GM21717 (cell line): Measurements from ENCODE around the gene MBOAT1.
"Not testable (repeated sequence)": the region's sequence is repeated elsewhere in the genome, so short reads cannot be mapped to it uniquely, and the experiment has no call there.

Experiments
- ATAC-seq: cut with Tn5 transposase; IDR thresholded peaks from one replicate; pipeline ENCODE4 v1.9.1; 2021; ENCODE audit warnings: mild to moderate bottlenecking, moderate library complexity; ENCODE audit not compliant: unreplicated experiment

MBOAT1 gene

DNA sequence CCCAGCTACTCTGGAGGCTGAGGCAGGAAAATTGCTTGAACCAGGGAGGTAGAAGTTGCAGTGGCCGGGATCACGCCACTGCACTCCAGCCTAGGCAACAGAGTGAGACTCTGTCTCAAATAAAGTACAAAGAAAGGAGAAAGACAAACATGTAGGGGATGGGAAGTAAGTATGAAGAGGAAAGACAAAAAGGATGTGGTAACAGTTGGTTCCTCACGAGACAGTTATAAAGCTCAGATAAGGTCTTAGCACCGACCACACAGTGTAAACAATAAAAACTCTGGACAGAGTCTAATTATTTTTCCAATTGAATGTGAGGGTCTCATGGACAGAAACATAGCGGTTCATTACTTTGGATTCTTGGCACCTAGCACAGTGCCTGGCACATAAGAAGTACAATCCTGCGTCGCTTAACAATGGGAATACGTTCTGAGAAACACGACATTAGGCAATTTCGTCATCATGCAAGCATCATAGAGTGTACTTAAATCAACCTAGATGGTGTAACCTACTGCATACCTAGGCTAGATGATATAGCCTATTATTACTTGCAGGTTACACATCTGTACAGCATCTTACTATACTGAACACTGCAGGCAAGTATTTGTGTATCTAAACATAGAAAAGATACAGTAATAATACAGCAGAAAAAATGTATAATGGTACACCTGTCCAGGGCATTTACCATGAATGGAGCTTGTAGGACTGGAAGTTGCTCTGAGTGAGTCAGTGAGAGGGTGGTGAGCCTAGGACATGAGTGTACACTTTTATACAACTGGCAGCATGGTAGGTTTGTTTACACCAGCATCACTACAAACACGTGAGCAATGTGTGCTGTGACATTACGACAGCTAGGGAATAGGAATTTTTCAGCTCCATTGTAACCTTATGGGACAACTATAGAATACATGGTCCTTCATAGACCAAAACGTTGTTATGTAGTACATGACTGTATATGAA lies 38.2 kb downstream of the MBOAT1 start:
- ATAC-seq: peak; percentile 57

DNA sequence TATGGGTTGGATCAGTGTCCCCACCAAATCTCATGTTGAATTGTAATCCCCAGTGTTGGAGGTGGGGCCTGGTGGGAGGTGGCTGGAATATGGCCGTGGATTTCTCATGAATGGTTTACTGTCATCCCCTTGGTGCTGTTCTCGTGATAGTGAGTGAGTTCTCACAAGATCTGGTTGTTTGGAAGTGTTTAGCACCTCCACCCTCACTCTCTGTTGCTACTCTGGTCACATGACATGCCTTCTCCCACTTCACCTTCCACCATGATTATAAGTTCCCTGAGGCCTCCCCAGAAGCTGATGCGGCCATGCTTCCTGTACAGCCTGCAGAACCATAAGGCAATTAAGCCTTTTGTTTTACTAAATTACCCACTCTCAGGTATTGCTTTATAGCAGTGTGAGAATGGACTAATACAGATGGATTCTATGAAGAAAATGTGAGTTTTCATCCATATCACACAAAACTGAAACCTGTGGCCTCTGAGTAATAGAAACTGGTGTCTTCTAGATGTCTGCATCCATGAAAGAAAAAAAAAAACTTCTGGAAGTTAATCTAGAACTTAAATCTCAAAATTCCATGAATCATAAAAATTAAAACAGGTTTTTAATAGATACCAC lies 39.3 kb downstream of the MBOAT1 start:
- no peak for ATAC-seq

DNA sequence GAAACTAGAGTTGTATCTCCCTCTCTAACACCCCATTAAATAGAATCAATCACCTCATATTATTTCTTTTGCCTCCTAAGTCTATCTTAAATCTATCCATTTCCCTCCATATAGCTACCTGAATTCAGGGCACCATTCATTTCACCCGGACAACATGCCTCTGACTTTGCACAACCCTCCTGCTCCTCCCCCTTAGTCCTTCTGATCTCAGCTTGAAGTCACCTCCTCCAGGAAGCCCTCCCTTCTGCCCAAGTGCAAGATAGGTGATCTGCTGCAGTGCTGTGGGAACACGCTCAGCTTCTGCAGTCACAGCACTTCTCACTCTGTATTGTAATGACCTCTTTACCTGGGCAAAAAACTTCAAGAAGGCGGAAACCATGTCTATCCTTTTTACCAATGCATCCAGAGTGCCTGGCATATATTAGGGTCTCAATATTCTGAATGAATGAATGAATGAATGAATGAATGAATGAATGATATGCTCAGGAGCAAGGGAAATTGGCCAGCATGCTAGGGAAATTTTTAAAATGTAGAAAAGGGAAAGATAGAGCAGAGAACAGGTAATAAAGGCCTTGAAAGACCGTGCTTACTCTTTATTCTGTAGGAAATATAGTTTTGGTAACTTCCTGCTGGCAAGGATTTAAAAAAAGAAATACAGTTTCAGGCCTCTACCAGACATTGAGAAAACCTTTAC lies 41.7 kb downstream of the MBOAT1 start:
- ATAC-seq: no peak

DNA sequence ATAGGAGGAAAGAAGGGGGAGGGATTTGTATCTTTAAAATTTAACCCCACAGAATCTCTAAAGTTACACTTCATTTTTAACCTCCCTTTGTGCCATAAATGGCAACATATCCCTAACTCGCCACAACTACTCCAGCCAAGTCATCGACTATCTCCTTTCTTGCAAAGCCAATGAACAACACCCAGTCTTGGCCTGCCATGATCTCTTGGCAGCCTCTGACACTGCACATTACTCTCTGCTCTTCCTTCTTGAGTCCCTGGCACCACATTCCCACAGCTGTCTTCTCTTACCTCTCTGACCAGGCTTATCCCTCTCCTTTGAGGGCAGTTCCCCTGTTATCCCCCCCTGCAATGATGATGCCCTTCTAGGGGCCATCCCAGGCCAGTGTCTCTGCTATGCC lies 42.5 kb downstream of the MBOAT1 start:
- ATAC-seq: no peak

DNA sequence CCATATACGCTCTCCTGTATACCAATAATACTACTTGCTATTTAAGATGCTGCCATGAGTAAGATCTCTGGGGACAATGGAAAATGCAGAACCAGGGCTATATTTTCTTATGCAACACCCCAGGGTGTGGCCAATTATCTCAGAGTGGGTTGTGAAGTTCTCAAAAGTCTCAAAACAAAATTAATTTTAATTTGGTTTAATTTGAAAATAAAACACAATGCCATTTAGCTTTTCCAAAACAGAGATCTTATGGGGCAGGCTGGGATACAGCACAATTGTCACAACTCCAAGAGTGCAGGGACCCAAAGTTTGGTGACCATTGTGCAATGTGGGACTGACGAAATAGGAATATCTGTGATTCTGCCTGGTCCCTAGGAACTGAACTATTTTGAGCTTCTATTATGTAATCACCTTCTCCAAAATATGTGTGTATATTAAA lies 43.1 kb downstream of the MBOAT1 start:
- ATAC-seq: no peak

DNA sequence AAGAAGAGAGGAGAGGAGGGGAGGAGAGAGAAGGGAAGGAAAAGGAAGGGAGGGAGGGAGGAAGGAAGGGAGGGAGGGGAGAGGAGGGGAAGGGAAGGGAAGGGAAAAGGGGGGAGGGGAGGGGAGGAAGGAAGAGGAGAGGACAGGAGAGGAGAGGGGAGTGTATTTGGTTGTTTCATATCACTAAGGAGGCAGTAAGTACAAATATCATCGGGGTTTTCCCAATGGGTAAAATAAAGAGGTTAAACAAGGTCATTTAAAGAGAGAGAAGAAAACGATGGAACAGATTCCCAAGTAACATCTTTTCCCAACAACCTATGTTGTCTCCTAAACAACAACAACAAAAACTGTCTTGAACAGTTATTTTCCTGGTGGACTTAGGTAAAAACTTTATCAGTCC lies 43.6 kb downstream of the MBOAT1 start:
- ATAC-seq: no peak

DNA sequence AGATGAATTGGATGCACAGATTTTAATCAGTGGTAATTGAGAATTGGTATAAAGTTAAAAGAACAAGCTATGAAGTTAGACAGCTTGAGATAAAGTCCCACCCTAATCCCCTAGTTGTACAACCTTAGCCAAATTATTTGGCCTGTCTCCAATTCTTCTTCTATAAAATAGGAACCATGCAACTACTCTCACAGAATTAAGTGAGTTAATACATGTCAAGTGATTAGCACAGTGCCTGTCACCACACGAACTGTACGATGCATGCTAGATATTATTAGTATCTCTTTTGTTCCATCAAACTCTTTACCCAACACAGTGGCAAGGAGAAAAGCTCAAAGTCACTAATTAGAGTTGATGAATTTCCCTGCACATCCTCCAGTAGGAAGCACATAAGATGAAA lies 44.7 kb downstream of the MBOAT1 start:
- no peak for ATAC-seq

DNA sequence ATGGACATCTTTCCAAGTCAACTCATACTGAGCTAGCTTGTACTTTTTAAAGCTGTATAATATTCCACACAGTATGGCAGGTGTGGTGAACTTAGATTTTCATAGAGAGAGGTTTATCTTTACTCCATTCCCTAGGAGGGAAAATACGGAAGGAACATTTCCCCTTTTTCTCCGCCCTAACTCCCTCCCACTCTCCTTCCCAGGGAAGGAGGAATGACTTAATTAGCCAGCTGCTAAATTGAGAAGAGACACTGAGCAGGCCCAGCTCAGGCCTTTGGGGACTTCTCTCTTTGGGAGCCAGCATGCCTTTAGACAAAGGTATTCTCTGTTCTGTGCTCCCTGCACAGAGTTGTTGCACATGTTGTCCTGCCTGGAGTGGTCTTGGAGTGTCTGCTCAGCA lies 46.1 kb downstream of the MBOAT1 start:
- ATAC-seq: no peak

DNA sequence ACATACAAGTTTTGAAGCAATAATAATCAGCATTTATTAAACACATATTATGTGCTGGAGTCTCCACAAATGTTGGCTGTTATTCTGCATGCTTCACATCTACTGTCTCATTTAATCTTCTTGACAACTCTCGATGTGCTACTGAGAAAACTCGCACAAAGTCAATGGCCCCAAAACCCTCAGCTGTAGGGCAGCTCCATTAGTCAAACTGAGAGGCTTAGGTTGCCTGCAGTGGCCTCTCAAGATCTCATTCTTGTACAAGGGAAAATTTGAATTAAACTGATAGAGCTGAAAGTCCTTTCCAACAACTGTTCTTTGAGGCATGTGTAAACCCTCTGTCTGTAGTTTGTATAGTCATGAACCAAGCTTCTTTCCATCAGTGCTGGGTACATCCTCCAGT lies 49.8 kb downstream of the MBOAT1 start:
- no peak for ATAC-seq

DNA sequence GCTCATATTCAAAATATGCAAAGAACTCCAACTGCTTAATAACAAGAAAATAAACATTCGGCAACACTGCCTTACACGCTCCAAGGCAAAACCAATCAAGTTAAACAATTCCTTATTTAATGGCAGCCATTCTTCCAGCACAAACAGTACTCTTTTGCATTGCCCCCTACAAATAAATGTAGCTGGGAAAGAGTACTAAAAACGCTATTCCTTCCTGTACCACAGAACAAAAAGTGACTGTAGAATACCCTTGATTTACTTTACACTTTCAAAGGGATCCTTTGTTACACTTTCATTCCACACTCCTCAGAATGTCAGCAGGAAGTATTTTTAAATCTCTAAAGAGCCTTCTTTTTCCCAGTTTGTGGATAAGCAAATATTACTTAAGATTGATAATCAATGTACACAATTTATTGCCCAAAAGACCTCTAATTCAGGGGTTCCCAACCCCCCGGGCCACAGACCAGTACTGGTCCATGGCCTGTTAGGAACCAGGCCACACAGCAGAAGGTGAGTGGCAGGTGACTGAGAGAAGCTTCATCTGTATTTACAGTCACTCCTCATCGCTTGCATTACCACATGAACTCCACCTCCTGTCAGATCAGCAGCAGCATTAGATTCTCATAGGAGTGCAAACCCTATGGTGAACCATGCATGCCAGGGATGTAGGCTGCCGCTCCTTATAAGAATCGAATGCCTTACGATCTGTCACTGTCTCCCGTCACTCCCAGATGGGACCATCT lies 51.6 kb downstream of the MBOAT1 start:
- ATAC-seq: no peak

DNA sequence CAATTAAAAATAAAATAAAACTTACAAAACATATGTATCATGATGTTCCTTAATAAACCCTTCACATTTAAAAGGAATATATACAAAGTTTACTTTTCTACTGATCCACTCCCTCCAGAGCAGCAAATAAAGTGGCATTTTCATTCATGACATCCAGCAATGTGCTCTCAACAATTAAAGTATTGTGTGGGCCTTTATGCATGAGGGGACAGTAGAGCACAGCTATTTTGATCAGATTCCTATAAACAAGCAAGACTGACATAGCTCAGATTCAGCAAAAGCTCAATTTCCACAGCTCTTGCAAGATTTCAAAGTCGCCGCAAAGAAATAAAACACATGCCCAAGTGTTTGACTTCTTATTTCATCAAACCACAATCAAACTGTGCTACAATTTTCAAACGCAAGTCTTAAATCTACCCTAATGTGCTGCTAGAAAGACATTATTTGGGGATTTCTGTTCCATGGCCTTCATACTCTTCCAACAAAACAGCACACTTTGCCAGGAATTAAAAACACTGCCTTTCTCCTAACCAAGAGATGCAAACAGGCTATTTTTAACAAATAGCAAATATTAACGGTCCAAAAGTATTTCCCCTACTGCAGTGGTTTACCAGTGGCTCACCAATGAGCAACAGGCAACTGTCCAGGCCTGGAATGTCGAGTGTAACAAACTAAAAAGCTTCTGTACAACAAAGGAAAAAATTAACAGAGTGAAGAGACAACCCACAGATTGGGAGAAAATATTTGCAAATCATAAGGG lies 52.3 kb downstream of the MBOAT1 start:
- no peak for ATAC-seq

DNA sequence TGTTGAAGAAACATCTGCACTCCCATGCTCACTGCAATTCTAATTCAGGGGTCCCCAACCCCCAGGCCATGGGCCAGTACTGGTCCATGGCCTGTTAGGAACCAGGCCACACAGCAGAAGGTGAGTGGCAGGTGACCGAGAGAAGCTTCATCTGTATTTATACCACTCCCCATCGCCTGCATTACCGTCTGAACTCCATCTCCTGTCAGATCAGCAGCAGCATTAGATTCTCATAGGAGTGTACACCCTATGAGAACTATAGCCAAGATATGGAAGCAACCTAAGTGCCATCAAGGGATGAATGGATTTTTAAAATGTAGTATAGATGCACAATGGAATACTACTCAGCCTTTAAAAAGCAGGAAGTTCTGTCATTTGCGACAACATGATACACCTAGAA lies 53.2 kb downstream of the MBOAT1 start:
- ATAC-seq: no peak

DNA sequence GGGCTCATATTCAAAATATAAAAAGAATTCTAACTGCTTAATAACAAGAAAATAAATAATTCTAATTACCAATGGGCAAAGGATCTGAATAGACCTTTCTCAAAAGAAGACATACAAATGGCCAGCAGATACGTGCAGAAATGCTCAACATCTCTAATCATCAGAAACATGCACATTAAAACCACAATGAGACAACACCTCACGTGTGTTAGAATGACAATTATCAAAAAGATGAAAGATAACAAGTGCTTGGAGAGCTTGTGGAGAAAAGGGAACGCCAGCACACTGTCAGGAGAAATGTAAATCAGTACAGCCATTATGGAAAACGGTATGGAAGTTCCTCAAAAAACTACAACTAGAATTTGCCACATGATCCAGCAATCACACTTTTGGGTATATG lies 53.6 kb downstream of the MBOAT1 start:
- no peak for ATAC-seq

DNA sequence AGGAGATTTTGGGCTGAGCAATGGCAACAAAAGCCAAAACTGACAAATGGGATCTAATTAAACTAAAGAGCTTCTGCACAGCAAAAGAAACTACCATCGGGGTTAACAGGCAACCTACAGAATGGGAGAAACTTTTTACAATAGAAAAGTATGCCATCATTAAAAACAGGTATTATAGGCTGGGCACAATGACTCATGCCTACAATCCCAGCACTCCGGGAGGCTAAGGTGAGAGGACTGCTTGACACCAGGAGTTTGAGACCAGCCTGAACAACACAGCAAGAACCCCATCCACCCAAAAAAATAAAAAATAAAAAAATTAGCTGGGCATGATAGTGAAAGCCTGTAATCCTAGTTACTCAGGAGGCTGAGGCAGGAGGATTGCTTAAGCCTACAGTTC lies 55.4 kb downstream of the MBOAT1 start:
- no peak for ATAC-seq

DNA sequence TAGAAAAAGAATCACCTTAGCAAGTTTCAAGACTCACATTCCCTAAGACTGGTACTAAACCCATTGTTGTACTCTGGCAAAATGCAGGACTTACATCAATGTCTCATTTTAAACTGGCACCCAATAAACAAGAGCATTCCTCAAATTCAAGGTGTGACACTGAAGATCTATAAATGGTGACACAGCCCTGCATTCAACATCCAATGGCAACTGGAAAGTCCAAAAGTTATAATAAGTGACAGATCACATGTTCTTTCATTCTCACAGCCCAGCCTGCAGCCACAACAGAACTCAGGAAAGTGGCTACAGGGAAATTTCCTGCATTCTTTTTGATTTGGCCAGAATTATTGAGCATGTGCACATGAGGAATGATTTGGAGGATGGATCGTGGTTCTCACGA lies 57.5 kb downstream of the MBOAT1 start:
- no peak for ATAC-seq

DNA sequence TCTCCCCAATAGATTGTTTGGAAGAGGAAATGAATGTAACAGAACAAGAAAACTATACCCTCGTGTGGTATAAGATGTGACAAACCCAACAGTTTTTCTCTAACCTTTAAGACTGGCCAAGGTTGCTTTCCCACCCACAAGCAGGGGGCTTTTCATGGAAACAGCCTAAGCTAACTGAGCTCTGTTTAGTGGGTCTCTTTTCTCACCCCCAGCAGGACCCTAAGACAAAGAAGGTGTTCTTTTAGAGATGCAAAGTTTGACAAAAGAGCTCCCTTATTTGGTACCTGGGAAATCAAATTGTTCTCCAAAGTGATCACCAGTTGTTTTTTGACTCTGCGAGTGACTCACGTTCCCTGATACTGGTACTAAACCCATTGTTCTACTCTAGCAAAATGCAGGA lies 59.1 kb downstream of the MBOAT1 start:
- no peak for ATAC-seq

DNA sequence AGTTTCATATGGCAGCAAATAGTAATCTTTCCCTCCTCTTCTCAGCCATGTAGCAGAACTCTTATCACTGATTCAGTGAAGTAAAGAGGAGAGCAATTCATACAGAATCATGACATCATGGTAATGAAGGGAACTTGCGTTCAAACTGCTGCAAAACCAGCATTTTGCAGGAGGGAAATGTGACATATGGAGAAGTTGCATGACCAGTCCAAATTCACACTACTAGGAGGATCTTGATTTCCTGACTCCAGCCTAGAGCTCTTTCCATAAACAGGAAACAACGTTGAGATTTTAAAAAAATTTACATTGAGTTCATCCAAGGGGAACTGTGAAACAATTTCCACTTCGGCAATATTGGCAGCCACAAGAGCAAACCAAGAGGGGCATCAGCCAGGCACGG lies 63.8 kb downstream of the MBOAT1 start:
- ATAC-seq: no peak

DNA sequence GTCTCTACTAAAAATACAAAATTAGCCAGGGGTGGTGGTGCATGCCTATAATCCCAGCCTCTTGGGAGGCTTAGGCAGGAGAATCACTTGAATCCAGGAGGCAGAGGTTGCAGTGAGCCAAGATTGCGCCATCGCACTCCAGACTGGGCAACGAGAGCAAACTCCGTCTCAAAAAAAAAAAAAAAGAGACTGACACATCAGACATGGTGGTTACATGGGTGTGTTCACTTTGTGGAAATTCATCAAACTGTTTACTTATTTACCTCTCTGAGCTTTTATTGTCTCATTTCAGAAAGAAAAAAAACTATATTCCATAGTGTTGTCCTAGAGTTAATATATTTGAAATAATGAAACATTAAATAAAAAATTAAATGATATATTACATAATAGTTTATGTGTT lies 64.8 kb downstream of the MBOAT1 start:
- no peak for ATAC-seq

DNA sequence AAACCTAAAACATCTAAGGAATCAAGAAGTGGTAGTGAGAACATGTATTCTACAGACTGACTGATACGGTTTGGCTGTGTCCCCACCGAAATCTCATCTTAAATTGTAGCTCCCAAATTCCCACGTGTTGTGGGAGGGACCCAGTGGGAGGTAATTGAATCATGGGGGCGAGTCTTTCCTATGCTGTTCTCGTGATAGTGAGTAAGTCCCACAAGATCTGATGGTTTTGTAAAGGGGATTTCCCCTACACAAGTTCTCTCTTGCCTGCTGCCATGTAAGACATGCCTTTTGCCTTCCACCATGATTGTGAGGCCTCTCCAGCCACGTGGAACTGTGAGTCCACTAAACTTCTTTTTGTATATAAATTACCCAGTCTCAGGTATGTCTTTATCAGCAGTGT lies 65.4 kb downstream of the MBOAT1 start:
- not testable (repeated sequence) for ATAC-seq

DNA sequence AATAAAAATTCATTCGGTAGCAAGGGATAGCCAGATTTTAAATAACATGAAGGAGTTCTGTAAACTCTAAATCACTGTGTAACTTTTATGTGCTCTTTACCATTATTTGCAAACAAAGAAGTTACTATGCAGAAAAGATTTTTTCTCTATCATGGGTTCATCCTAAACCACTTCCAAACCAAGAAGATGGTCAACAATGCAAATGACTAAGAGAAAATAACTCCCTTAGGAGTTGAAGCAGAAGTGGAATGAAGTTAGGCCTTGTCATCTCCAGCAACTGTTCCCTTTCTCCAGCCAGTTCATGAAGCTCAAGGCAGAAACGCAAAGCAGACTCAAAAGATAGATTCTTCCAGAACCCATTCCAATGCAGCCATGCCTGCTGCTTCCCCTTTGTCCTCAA lies 66.0 kb downstream of the MBOAT1 start:
- ATAC-seq: no peak
